GM12872 (cell line): ENCODE data around the gene GRAMD4.

Source experiments
- CTCF ChIP-seq: IDR thresholded peaks from 3 replicates; pipeline ENCODE4 v1.5.1; 2011; ENCODE audit warnings: low read depth, mild to moderate bottlenecking, low read length, moderate library complexity; ENCODE audit not compliant: insufficient read depth

The GRAMD4 gene

DNA sequence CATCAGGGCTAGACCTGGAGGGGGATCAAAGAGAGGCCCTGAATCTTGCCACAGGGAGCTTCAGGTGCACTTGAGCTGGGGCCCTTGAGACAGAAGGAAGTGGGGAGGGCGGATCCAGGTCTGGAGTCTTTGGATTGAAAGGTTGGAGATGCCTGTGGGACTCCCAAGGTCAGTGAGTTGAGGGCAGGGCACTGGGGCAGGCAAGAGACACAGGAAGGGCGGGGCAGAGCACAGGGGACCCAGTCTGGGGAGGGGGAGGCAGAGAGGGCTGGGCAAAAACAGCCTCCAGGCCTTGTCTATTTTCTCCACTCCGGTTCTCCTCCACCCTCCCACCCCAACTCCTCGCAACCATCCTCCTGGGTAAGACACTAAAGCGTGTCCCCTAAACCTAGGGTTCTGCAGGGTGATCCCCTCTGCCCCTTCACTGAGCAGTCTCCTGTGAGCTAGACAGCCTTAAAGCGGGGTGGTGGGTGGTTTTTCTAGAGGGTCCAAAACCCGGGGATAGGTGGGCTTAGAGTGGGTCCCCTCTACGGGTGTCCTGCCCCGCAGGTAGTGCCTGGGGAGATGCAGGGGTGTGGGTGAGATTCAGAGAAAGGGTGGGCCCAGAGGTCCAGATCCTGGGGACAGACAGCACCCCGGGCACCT, 44.2 kb upstream of the GRAMD4 start:
- no peak for TF ChIP-seq CTCF

GRCh38 chr22:46576556-46577367, 43.4 kb upstream of the GRAMD4 start:
- no peak for TF ChIP-seq CTCF

- no peak for TF ChIP-seq CTCF
Observed at GRCh38 chr22:46577368-46578249, 42.6 kb upstream of the GRAMD4 start.

DNA sequence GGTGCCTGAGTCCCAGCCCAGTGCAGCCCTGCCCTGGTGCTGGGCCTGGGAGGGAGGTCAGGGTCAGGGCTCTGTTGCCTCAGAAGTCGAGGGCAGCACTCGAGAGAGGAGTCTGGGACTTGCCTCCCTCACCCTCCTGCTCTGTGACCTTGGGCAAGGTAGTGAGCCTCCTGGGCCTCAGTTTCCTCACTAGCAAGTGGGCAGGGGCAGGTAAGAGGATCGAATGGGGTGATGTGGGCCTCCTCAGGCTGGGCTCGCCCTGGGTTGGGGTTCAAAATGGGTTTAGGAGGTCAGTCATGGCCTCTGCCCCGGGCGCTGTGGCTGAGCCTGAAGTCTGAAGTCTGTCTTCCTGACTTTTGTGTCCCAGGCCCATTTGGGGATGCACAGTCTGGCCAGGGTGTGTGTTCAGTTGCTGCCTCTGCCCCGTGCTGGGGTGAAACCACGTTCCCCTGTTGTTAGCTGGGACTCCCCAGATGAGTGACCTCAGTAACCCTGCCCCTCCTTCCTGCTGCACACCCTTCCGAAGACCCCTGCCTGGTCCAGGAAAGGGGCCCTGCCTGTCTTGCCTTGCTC, 41.8 kb upstream of the GRAMD4 start:
- TF ChIP-seq CTCF = no peak

GRCh38 chr22:46578824-46579561, 41.2 kb upstream of the GRAMD4 start:
- no peak for TF ChIP-seq CTCF

DNA sequence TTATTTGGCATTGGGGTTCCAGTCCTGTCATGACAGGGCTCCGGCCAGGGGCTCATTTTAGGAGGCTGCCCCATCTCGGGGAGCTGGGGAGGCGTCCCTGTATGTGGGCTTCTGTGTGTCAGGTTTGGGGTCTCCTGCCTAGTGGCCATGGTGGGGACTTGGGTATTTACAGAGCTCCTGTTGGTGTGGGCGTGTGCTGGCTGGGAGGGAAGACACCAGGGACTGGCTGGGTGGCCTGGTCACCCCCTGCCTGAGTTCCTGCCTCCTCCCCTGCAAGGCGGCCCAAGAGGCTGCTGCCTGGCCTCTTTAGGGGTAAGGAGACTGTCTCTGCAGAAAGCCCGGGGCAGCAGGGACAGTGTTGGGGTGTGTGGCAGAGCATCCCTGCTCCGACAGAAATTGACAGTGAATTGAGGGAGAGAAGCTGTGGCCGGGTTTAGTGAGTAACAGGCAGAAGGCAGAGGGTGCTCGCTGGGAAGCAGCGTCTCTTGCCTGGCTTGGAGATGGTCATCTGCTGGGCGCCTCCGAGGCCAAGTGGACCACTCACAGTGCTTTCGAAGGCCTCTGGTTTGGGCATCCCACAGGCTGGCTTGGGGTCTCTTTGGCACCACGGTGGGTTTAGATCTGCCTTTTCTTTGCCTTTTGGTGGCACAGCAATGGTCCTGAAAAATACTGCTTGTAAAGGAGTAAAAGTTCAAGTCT, 40.3 kb upstream of the GRAMD4 start:
- TF ChIP-seq CTCF = no peak
